GM20431 (cell line): ENCODE measurements around the gene CRB2.

Experiments used
- in situ Hi-C: fragments of 300-500 bp; cut with MseI, MboI; formaldehyde crosslinking; loops from one replicate; pipeline ENCODE4 v1.15.0; 2020; ENCODE audit warnings: low sequenced_read_pairs; ENCODE audit not compliant: unreplicated experiment

The CRB2 gene

DNA sequence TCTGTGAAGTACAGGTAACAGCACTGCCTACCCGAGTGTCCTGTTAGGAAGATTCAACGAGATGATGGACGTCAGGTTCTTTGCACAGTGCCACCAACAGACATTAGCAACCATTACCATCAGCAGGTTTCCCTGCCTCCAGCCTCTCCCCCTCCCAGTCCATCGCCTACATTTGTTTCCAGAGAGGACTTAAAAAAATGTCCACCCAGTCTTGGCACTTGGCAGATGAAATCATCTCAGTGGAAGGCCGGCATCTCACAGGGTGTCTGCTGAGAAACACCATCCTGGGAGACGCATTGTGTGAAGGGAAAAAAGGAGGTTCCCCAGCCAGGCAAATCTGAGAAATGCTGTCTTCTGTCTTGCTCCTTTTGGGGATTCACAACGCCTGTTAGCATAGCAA, 58.2 kb downstream of the CRB2 start:
- in situ Hi-C loops: no loop called here

DNA sequence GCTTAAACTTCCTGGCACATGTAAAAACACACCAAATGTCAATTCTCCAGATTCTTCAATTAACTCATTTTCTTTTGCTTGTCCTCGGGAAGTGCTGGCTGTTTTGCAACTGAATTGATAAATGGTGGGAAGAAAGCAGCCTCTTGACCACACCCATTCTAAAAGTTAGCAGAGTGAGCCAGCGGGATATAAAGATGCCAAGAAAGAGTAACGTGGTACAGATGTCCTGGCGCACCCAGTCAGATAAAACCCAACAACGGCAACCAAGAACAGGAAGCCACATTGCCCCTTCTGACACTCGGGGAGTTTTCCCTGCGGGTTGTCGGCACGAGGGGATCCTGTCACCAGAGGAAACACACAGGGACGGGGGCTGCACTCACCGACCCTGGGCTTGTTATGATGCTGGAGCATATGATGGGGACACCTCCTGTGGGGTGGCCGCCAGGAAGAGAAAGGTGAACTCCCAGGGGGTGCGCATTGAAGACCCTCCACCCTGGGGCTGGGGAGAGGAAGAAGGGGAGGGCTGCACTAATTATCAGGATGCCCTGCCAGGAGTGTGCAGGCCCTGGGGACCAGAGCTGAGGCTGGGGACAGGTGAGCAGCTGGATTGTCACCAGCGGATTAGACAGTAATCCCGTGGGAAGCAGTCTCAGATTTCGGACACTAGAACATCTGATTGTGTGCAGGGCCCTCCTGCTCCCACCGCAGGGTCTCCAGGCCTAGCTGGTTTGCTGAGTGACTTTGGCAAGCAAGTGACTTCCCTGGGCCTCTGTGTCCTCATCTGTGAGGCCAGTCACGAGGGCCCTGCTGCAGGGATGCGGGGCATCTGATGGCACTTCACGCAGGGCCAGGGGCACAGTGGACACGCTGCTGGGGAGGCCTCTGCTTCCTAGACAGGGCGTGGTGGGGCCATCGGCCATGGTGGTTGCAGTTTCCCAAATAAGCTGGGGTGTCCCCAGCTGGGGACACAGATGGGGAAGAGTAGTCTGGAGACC, 59.2 kb downstream of the CRB2 start:
- in situ Hi-C loops: no loop called here

DNA sequence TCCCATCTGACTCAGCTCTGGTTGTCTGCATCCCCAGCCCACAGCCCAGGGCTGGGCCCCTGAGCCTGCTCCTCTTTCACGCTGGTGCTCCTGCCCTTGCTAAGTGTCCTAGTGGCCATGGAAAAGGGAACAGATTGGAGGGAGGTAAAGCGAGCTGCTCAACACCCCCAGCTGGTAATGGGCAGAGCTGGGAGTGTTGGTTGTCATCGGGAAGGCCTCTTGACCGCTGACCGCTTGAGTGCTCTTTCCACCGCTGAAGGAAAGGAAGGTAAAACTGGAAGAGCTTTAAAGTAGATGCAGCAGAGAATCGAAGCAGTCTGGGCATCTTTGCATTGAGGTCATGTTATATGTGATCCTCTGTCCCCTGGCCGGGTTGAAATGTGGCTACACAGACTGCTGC, 60.2 kb downstream of the CRB2 start:
- in situ Hi-C loops: no loop called here

DNA sequence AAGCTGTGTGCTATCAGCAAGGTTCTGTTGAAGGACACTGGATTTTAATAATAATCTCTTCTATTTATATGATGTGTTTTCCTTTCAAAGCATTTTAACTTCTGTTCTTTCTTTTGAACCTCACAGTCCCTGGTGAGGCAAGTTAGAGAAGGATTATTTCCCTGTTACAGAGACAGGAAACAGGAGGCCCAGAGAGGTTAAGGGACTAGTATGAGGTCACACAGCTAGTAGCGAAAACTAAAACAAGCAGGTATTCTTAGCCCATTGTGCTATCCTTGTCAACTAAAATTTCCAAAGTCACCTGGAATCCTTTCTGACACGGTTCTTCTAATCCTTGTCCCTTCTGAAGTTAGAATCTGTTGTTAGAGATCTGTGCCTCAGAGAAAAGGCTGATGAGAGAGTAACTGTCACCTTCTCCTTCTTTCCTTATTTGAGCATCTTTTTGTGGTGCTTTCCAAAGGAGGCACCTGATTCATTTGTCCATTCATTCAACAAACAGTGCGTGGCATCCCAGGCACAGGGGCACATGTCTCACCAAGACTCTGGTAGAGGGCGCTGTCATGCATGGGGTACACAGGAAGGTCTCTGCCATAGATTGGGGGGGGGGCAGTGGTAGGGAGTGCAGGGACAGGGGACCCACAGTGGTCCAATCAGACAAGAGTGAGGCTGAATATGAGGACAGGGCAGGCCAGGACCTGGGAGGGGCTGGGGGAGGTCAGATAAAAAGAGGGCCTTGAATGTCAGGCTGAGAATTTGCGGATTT, 61.5 kb downstream of the CRB2 start:
- in situ Hi-C loops: no loop called here

DNA sequence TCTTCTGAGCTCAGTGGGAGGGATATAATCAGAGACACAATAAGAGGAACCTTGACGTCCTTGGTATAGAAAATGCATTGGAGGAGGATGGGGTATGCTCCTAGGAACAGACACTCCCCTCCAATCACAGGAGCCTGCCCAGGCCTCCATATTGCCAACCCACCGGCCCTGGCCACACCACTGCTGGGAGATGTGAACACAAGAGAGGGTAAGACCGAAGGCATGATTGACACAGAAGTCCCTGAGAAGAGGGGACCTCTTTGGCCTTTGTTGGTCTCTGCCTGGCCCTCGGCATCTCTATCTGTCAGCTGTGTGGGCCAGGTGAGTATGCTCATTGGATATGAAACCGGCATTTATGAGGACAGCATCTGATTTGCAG, 62.0 kb downstream of the CRB2 start:
- in situ Hi-C loops: no loop called here

DNA sequence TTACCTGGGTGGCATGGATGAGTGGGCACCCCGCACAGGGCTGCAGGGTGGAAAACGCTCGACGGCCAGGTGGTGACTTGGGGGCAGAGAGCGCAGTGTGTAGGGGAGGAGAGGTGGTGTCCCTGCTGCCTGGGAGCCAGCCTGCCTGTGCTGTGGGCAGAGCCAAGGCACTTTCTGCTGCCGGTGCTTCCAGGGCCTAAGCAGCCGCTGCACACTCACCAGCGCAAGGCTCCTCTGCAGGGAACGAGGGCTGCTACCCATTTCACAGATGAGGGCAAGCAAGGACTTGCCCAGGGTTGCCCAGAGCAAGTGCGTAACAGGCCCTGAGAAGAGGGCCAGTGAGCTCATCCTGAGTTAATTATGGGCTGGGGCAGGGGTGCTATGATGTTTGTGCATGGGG, 62.5 kb downstream of the CRB2 start:
- in situ Hi-C loops: no loop called here

DNA sequence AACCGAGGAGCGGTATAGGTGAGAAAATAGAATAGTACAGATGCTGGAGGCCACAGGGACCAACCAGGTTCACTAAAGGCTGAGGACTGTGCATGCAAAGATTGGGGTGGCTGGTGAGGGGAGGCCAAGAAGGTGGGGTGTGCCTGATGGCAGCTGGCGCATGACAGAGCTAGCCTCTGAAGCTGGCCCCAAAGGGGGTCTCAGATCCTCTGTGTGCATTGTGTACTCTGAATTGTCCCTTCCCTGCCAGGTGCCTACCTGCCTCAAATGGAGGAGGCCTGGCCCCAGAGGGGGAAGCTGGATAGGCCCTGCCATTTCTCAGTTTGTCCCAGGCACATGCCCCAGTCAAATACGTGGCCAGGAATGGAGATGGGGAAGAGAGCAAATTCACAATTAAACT, 63.1 kb downstream of the CRB2 start:
- in situ Hi-C loops: no loop called here

DNA sequence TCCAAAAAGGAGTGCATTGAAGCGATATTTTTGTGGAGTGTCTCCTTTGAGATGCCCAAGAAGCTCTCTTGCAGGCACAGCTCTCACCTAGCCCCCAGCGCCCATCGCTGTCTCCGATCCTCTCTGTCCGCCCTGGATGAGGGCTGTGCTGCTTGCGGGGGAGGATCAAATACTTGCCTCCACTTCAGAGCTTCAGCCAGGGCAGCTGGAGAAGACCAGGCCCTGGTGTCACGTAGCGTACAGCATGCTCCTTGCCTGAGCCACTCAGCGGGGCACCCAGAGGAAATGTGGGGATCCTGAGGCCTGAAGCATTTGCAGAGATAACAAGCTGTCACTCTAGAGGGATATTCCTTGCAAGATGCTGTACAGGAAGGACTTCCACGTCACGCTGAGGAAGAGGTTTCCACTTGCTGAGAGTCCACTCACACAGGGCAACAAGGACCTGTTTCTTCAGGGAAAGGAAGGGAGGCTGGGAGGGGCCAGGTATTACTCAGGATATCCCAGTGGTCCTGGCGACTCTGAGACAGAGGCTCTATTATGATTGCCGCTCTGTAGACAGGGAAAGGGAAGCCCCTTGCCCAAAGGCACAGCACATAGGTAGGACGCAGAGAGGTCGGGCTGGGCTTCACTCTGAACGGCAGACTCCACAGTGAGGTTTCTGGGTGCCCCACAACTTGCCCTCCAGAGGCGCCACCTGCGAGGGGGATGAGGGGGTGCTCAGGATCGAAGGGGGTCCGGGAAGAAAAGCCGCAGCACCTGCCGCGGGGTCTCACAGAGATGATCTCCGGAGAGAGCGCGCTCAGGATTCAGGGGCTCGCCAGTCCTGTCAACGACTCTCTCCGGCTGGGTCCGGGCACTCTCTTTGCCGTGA, 64.0 kb downstream of the CRB2 start:
- in situ Hi-C loops: no loop called here

DNA sequence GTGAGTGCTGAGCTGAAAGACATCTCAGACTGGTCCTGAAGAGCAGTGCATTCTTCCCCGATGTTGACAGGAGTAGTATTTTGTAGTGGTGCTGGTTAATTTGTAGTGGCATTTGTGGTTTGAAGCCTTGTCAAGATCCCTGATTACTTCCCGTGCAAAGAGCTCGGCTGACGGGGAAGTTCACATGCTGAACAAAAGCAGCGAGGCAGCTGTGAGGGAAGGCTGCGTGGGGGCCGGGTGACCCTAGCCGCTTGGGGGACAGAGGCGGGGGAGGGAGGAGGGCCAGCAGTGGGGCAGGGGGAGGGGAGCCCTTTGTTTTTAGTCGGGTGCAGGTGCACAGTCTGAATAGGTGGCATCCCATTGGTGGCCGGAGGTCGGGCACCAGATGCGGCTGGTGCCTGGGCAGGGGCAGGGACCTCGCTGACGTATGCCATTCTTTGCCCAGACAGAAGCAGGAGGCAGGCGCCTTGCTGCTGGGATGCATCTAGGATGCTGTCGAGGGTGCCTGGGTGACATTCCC, 64.7 kb downstream of the CRB2 start:
- in situ Hi-C loops: no loop called here

DNA sequence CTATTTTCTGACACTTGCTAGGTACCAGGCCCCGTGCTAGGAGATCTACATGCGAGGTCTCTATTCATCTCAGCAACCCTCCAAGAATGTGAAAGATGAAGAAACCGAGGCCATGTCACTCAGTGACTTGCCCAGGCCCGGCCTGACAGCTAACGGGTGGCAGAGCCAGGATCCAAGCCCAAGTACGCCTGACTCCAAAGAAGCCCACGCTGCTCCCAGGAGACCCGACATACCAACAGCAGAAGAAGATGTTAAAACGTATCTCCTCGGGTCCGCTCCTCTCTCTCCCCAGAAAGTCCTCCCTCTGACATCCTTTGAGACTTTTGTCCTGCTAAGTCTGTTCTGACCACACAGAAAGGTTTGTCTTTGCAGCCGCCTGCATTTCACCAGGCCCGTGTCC, 65.2 kb downstream of the CRB2 start:
- in situ Hi-C loops: no loop called here

DNA sequence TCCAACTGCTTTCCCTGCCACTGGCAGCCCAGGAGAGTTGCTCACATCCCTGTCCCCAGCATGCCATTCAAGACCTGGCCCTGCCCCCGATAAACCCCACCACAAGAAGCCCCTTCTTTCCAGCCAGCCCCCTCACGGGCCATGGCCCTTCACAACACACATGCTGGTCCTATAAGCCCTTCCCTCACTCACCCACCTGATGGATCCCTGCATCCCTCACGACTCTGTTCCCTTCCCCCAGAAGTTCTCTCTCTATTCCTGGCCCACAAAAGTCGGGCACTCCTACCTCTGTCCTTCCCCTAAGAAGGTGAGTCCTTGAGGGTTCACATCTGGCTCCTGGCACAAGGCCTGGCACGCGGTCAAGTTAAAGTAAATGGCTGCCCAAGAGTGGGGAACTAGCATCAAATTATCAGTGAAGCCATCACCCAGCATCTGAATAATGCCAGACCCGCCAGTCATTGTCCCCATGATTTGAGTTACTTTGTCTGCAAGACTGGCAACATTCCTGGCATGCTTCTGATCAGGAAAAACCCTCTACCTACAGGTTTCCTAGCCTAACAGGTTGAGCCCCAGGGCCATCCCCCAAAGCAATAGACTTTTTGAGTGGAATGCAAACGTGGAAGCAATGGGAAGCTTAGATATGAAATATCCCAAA, 65.9 kb downstream of the CRB2 start:
- in situ Hi-C loops: no loop called here

DNA sequence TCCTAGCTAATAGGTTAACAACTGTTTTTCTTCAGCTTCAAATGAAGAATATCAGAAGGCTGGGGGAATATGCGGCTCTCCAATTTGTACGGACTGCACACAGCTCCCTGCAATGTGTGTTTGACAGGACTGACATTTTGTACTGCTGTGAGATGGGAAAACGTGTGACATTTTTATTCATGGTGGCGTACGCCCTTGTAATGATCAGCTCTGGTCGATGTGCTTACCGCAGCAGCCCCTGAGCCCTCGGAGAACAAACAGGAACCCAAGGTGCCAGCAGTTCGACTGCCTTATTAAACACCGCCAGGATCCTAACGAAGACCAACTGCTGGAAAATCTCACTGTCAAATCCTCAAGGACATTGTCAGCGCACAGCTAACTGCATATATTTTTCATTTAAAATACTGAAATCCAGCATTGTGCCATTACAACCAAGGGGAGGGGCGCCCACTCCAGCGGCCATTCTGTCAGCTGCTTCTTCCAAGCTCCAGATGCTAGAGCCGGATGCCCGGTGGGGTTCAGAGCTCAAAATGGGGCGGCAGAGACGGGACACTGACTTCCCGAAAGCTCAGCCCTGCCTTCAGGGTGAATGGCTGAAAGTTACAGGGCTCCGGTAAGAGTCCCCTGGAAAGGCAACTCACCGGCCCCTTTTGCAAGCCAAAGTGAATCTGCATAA, 66.8 kb downstream of the CRB2 start:
- in situ Hi-C loops: no loop called here

DNA sequence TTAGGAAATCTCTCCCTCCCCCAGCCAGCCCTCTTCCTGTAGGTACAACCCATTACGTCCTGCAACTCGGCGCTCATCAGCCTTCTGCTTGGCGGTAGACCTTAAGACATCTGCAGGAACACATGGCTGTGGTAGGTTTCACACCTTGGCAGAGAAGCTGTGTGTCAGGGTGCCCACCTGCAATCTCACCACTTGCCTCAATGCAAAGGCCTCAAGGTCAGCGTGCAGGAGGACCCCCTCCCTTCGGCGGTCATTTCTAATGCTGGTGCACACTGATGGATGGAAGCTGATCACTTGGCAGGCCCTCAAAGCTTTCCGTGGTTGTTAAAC, 67.3 kb downstream of the CRB2 start:
- in situ Hi-C loops: no loop called here

DNA sequence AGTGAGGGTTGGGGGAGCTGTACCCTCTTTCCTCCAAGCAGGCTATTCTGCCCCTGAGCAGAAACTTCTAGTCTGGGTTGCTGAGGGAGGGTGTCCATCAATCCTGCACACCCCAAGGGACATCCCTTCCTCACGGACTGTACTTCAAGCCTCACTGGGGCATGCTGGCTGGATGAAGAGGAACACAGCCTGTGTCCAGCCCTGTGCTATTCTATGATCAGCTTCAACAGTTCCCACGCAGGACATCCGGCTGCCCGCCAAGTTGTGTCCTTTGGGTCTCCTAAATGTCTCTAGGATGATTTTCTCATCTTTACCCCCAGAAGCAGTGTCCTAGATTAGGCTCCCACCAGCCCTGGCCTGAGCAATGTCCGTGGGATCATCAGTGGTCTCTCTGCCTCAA, 68.1 kb downstream of the CRB2 start:
- in situ Hi-C loops: no loop called here

DNA sequence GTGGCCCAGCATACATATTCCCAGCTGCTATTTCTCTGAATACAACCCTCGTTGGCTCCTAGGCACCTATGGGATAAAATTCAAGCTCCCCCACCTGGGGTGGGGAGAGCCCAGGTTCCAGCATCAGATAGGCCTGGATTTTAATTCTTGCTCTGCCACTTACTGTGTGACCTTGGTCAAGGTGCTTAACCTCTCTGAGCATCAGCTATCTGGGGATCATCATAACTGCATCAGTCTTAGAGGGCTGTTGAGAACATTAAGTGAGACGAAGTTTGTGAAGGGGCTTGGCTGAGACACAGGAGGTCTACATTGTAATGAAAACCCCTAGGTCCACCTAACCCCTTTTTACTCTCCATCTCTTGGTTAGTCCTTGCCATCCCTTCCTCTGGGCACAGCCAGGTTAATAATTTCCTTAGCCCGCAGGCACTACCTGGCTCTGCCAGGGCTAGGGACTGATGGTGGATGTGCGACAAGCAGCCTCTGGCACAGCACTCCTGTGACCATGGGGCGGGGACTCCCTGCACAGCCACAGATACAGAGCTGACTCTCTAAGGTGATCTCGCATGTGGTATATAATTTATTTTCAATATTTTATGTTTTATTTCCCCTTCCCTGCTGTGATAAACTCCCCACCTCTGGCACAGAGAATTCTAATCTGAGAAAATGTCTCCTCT, 68.7 kb downstream of the CRB2 start:
- in situ Hi-C loops: no loop called here

DNA sequence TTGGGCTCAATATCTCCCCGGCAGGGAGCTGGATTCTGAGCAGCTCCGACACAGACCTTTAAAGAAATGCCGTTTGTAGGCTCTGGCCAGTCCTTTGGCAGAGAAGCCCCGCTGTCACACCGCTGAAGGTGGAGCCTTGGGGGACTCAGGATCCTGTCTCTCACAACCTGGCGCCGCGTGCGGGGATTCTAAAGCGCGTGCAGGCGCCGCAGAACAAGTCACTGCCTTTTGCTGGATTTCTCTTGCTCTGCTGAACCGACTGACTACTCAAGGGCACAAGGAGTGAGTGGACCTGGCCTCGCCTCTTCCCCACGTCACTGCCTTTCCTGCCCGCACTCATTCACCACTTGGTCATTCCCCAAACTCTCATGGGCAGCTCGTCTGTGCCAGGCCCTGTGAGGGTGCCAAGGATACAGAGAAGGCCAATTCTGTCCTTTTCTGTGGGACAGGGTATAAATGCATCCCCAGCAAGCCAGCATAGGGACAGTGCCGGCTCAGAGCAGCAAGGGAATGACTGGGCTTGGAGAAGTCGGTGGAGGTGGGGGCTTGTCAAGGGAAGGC, 69.3 kb downstream of the CRB2 start:
- in situ Hi-C loops: no loop called here

DNA sequence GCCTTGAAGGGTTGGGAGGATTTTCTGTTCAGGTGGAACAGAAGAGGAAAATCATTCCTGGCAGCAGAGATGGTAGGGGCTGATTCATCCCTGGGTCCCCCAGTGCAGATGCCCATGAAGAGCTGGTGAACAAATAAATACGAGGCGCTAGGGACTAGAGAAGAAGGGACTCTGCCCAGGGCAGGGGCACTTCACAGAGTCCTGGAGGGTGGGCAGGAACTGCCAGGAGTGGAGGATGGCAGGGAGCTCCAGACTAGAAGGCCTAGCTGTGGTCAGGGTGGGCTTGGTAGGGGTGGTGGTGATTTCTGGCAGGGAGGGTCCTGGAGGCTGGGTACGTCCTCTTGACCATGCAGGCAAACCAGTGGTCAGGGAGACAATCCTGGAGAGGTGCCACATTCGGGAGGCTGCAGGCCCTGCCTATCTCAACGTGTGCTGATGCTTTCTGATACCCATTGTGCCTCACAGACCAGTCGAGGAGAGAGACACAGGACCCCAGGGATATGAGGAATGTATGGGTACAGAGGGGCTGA, 69.9 kb downstream of the CRB2 start:
- in situ Hi-C loops: no loop called here

DNA sequence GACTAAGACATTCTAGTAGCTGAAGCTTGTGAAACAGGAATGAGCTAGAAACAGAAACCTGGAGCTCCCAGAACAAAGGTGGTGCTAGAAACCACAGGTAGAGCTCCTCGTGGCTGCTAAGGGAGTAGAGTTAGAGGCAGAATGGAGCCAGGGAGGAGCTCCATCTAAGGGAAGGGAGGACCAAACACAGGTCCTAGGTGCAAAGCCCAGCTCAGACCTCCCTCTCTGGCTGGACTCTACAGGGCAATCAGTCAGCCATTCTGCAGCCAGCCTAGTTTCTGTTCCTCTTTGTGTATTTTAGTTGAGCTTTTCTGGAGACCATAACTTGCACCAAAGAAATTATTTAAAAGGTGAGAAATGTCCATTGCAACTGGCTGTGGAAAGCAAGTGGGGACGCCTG, 70.4 kb downstream of the CRB2 start:
- in situ Hi-C loops: no loop called here
